D721Med (cell line): ENCODE measurements around the gene SPG21.

ENCODE experiments used
- DNase-seq: peaks from one replicate; pipeline ENCODE4 v3.0.0; 2011; ENCODE audit warnings: low spot score; ENCODE audit not compliant: insufficient read length
- FAIRE-seq: peaks from 2 replicates; lab custom pipeline; 2011; peaks lifted over from hg19 to GRCh38; lab: Jason Lieb, UNC
- CTCF ChIP-seq: IDR thresholded peaks from 2 replicates; pipeline ENCODE4 v1.5.1; 2012; ENCODE audit warnings: mild to moderate bottlenecking, control low read depth; ENCODE audit not compliant: insufficient read depth; ENCODE audit errors: missing control alignments

Gene SPG21

GRCh38 chr15:64979252-64979710 is 10.4 kb downstream of the SPG21 start:
- FAIRE-seq (no peak), DNase-seq (no peak)
- no peak for TF ChIP-seq CTCF

DNA sequence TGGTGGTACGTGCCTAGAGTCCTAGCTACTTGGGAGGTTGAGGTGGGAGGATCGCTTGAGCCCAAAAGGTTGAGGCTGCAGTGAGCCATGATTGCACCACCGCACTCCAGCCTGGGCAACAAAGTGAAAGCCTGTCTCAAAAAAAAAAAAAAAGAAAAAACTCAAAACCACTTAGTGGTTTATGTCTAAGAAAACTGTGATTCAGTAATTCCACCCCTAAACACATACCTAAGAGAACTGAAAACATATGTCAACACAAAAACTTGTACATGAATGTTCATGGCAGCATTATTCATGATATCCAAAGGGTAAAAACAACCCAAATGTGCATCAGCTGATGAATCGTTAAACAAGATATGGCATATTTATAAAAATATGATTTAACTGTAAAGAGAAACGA is 14.3 kb downstream of the SPG21 start:
- DNase-seq (no peak), FAIRE-seq (no peak)
- TF ChIP-seq CTCF = no peak

DNA sequence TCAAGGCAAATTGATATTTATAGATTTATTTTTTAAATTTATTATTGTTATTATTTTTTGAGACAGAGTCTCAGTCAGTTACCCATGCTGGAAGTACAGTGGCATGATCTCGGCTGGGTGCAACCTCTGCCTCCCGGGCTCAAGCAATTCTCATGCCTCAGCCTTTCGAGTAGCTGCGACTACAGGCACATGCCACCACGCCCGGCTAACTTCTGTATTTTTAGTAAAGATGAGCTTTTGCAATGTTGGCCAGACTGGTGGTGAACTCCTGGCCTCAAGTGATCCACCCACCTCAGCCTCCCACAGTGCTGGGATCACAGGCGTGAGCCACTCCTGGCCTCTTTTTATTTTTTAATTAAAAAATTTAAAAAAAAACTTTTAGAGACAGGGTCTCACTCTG is 19.0 kb downstream of the SPG21 start:
- TF ChIP-seq CTCF = no peak
- FAIRE-seq (no peak), DNase-seq (no peak)

DNA sequence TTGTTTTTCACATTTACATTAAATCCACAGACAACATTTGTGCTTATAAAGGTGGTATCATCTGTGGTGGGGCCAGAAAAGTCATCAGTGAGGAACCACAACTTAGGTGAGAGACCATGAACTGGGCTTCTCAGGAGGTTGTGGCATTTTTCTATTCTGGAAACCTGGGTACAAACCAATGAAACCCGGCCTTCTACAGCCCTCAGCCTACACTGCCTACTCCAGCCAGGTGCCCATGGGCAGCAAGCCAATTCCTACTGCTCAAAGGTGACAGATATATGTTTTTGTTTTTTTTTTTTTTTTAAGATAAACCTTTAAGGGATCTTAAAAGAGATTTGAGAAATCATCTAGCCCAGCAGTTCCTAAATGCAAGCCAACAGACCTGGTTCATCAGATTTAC is 20.3 kb downstream of the SPG21 start:
- DNase-seq (no peak), FAIRE-seq (no peak)
- no peak for TF ChIP-seq CTCF

DNA sequence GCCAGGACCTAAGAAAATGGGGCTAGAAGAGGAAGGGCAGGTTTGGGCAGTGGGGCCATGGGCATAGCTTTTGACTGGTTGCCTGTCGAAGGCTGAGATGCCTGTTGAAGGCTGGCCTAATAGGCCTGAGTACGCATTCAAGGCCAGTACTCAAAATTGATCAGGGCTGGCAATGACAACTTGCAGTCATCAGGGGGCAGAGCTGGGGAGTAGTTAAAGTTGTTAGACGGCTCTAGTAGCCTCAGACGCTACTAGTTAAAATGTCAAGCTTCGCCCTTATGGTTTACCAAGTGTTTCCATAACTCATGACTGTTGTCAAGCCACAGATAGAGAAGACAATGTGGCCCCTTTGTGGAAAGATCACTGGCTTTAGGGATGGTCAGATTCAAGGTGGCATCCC is 28.7 kb downstream of the SPG21 start:
- FAIRE-seq (no peak), DNase-seq (no peak)
- TF ChIP-seq CTCF = no peak

DNA sequence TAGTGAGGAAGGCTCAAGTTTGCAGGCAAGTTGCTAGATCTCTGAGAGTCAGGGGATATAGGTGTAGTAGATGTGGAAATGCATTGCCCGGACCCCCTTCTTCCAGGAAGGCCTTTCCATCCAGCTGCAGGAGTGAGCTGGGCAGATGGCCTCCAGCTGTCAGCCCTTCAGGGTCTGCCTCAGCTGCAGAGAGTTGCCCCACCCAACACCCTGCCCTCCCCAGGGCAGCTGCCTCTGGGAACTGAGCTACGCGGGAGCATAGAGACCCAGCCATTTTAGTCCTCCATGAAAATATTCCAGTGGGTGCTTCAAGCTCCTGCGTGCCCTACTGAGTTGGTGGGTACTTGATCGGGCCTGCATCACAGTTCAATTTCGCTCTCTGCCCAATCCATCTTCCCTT is 29.6 kb downstream of the SPG21 start:
- TF ChIP-seq CTCF = no peak
- FAIRE-seq (no peak), DNase-seq (no peak)

DNA sequence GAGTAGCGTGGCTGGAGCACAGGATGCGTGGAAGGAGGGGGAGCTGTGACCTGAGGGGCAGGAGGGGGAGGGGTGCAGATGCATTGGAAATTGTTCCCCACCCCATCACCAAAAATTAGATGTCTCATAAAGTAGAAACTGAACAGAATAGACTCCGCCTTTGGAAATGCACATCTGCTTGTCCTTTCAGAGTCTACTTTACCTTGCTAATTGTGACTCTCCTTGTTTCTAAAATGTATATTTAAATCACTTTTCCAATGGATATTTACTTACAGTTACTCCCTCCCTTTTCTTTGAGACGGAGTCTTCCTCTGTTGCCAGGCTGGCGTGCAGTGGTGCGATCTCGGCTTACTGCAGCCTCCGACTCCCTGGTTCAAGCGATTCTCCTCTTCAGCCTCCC is 30.6 kb downstream of the SPG21 start:
- no peak for TF ChIP-seq CTCF
- DNase-seq = no peak
- no peak for FAIRE-seq
